Keratinocyte (primary cell): Measurements from ENCODE around the gene IWS1. TPM values are rescaled to one million over a fixed set of nuclear protein-coding genes. Genes with fewer than 3 reads are reported as not detected.

Experiments used
- DNase-seq: peaks from one replicate; pipeline ENCODE4 v3.0.0-alpha.2; 2011; ENCODE audit warnings: low read depth, missing footprints, low spot score
- FAIRE-seq: peaks from 2 replicates; lab custom pipeline; 2011; peaks lifted over from hg19 to GRCh38; lab: Jason Lieb, UNC
- H2AFZ ChIP-seq: 2 replicates; pipeline ENCODE4 v1.6.0; 2012; ENCODE audit warnings: low read length, control low read depth, inconsistent platforms; ENCODE audit not compliant: control insufficient read depth
- H3K27ac ChIP-seq: 2 replicates; pipeline ENCODE4 v1.5.1; 2011; ENCODE audit warnings: low read length; ENCODE audit not compliant: control insufficient read depth, insufficient read depth
- H3K27me3 ChIP-seq: 3 replicates; pipeline ENCODE4 v1.6.0; 2011; ENCODE audit warnings: low read length; ENCODE audit not compliant: control insufficient read depth, insufficient read depth; ENCODE audit errors: extremely low read depth
- H3K36me3 ChIP-seq, 2 experiments: 2 replicates in 1 of 2; 3 replicates in 1 of 2; pipeline ENCODE4 v1.5.1; 2011; ENCODE audit warnings: low read length in 2 of 2, mild to moderate bottlenecking in 1 of 2; ENCODE audit not compliant: control insufficient read depth in 2 of 2, insufficient read depth in 2 of 2; ENCODE audit errors: extremely low read depth in 1 of 2
- H3K4me1 ChIP-seq: 3 replicates; pipeline ENCODE4 v1.5.1; 2011; ENCODE audit warnings: low read length; ENCODE audit not compliant: control insufficient read depth, insufficient read depth; ENCODE audit errors: extremely low read depth
- H3K4me2 ChIP-seq: 3 replicates; pipeline ENCODE4 v1.6.0; 2011; ENCODE audit warnings: low read depth, low read length; ENCODE audit not compliant: control insufficient read depth, insufficient read depth; ENCODE audit errors: extremely low read depth
- H3K4me3 ChIP-seq, 3 experiments: fragments of 200-600 bp in 1 of 3; sonication (generic) in 1 of 3; 2 replicates in 2 of 3; 3 replicates in 1 of 3; pipeline ENCODE4 v1.5.1; 2011 to 2016; ENCODE audit warnings: low read length in 3 of 3, mild to moderate bottlenecking in 3 of 3, control low read depth in 2 of 3, inconsistent platforms in 1 of 3, low read depth in 1 of 3, mixed read lengths in 1 of 3, mixed run types in 1 of 3, moderate library complexity in 1 of 3; ENCODE audit not compliant: control insufficient read depth in 2 of 3, insufficient read depth in 2 of 3; ENCODE audit errors: extremely low read depth in 1 of 3
- H3K79me2 ChIP-seq: 2 replicates; pipeline ENCODE4 v1.6.0; 2012; ENCODE audit warnings: low read length; ENCODE audit not compliant: control insufficient read depth, insufficient read depth
- H3K9ac ChIP-seq: 3 replicates; pipeline ENCODE4 v1.6.0; 2011; ENCODE audit warnings: low read length; ENCODE audit not compliant: control insufficient read depth, insufficient read depth; ENCODE audit errors: extremely low read depth
- H3K9me1 ChIP-seq: 3 replicates; pipeline ENCODE4 v1.6.0; 2011; ENCODE audit warnings: low read length; ENCODE audit not compliant: control insufficient read depth, insufficient read depth; ENCODE audit errors: extremely low read depth
- H3K9me3 ChIP-seq: 2 replicates; pipeline ENCODE4 v1.5.1; 2012; ENCODE audit warnings: low read depth, low read length; ENCODE audit not compliant: control insufficient read depth
- H4K20me1 ChIP-seq: 3 replicates; pipeline ENCODE4 v1.6.0; 2011; ENCODE audit warnings: low read length; ENCODE audit not compliant: control insufficient read depth, insufficient read depth; ENCODE audit errors: extremely low read depth
- CTCF ChIP-seq, 3 experiments: IDR thresholded peaks in 1 of 3; conservative IDR thresholded peaks in 1 of 3; optimal IDR thresholded peaks in 1 of 3; 2 replicates in 2 of 3; 3 replicates in 1 of 3; pipeline versions ENCODE3 to v1.5.1; 2011; ENCODE audit warnings: low read length in 3 of 3, mild to moderate bottlenecking in 3 of 3, moderate library complexity in 2 of 3, control low read depth in 1 of 3, inconsistent platforms in 1 of 3; ENCODE audit not compliant: insufficient read depth in 2 of 3; ENCODE audit errors: extremely low read depth in 1 of 3
- EZH2 ChIP-seq: IDR thresholded peaks from one replicate; pipeline ENCODE4 v1.6.1; 2012; ENCODE audit warnings: inconsistent platforms, mild to moderate bottlenecking, low read length, moderate library complexity
- dilution Hi-C: fragments of 300-500 bp; cut with MboI; formaldehyde crosslinking; loops from one replicate; pipeline ENCODE4 v1.7.0; 2020; ENCODE audit warnings: low sequenced_read_pairs; ENCODE audit not compliant: extremely low pct_ligation_motif_present
- polyA plus RNA-seq, 5 experiments: library from polyadenylated mRNA; depleted of rRNA in 3 of 5; stranded (reverse) in 3 of 5; stranded (forward) in 1 of 5; unstranded in 1 of 5; fragments of >200 nt; gene quantifications; 1 replicate in 1 of 5; 2 replicates in 3 of 5; 3 replicates in 1 of 5; pipeline versions ENCODE4 v1.2.1 to v1.2.3, GENCODE V29; 2011 to 2012; ENCODE audit warnings: missing spikeins in 2 of 5, low read depth in 1 of 5, low replicate concordance in 1 of 5

IWS1 gene
- polyA plus RNA-seq, 1 donor (not counting 4 experiments of a cell fraction or from before 2014, with no cell fraction given), result 52.0 TPM

GRCh38 chr2:127517465-127517864, 8.8 kb downstream of the IWS1 start:
- FAIRE-seq (no peak), DNase-seq (no peak)
- Histone ChIP-seq H3K79me2 (peaks cover 96% of the 10 kb centered on the region), H3K27ac (no peak overlapping the region), H3K4me1 (no peaks in the 10 kb centered on the region), H3K4me2 (no peak overlapping the region), H3K4me3 (no peak overlapping the region), H4K20me1 (peaks cover 6% of the 10 kb centered on the region), H3K9me3 (no peaks in the 10 kb centered on the region), H3K9ac (no peak overlapping the region), H3K36me3 (peaks cover 10 to 22% of the 10 kb centered on the region in 2 experiments), H3K9me1 (peaks cover 3% of the 10 kb centered on the region), H3K27me3 (no peaks in the 10 kb centered on the region), H2AFZ (no peak overlapping the region)
- dilution Hi-C loops, result no loop called here
- no peak for TF ChIP-seq CTCF (optimal IDR thresholded peaks at IDR 0.05 in 1 of 3, IDR thresholded peaks at IDR 0.05 in 1 of 3, conservative IDR thresholded peaks at IDR 0.05 in 1 of 3; ENCODE audit: extremely low read depth in 1 of 3, insufficient read depth in 2 of 3, low read length in 3 of 3)
- no peak for TF ChIP-seq EZH2

- H3K27ac ChIP-seq, result no peak overlapping the region
- peaks cover 97% of the 10 kb centered on the region for H3K79me2 ChIP-seq
- no peak overlapping the region for H3K9ac ChIP-seq
- no peaks in the 10 kb centered on the region for H3K27me3 ChIP-seq
- FAIRE-seq (no peak), DNase-seq (no peak)
- no peak for TF ChIP-seq EZH2
- no peak for TF ChIP-seq CTCF (optimal IDR thresholded peaks at IDR 0.05 in 1 of 3, IDR thresholded peaks at IDR 0.05 in 1 of 3, conservative IDR thresholded peaks at IDR 0.05 in 1 of 3; ENCODE audit: extremely low read depth in 1 of 3, insufficient read depth in 2 of 3, low read length in 3 of 3)
- peaks cover 3% of the 10 kb centered on the region for H3K9me1 ChIP-seq
- H3K4me2 ChIP-seq, result no peak overlapping the region
- no peak overlapping the region for H3K4me3 ChIP-seq
- peaks cover 6% of the 10 kb centered on the region for H4K20me1 ChIP-seq
- no peaks in the 10 kb centered on the region for H3K9me3 ChIP-seq
- H3K4me1 ChIP-seq, result no peaks in the 10 kb centered on the region
- no peak overlapping the region for H2AFZ ChIP-seq
- peaks cover 10 to 17% of the 10 kb centered on the region in 2 experiments for H3K36me3 ChIP-seq
- dilution Hi-C loops, result no loop called here
These were observed 10.1 kb downstream of the IWS1 start for GRCh38 chr2:127516041-127516762.
